GM20000 (cell line): ENCODE results near the gene OTOG.

Source experiments
- DNase-seq: peaks from one replicate; pipeline ENCODE4 v3.0.0; 2012; ENCODE audit warnings: low spot score
- TF ChIP-seq, protein P1 (sequence below): IDR thresholded peaks from 2 replicates; pipeline ENCODE4 v1.5.1; 2012; ENCODE audit warnings: mild to moderate bottlenecking, control low read depth; ENCODE audit errors: extremely low read depth, missing control alignments

OTOG gene

GRCh38 chr11:17668166-17668565 lies 121.1 kb downstream of the OTOG start:
- DNase-seq: no peak
- TF ChIP-seq, protein P1, sequence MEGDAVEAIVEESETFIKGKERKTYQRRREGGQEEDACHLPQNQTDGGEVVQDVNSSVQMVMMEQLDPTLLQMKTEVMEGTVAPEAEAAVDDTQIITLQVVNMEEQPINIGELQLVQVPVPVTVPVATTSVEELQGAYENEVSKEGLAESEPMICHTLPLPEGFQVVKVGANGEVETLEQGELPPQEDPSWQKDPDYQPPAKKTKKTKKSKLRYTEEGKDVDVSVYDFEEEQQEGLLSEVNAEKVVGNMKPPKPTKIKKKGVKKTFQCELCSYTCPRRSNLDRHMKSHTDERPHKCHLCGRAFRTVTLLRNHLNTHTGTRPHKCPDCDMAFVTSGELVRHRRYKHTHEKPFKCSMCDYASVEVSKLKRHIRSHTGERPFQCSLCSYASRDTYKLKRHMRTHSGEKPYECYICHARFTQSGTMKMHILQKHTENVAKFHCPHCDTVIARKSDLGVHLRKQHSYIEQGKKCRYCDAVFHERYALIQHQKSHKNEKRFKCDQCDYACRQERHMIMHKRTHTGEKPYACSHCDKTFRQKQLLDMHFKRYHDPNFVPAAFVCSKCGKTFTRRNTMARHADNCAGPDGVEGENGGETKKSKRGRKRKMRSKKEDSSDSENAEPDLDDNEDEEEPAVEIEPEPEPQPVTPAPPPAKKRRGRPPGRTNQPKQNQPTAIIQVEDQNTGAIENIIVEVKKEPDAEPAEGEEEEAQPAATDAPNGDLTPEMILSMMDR: no peak

DNA sequence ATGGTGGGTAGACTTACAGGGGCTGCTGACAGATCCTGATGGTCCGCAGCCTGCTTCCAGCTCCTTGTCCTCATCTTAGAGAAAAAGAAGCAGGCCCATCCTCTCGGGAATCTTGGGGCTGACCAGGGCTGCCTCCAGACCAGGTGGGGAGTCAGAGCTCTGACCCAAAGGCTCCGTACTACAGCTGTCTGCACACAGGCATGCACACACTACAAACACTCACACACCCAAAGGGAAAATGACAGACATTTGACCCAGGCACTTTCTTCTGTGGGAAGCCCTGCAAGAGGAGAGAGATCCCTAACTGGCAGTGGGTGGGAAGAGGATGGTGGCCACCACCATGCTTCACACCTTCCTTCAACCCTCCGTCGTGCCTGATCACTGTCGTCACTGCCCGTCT lies 125.4 kb downstream of the OTOG start:
- TF ChIP-seq, protein P1: no peak
- DNase-seq: no peak

GRCh38 chr11:17673951-17674350 lies 126.9 kb downstream of the OTOG start:
- DNase-seq: no peak
- TF ChIP-seq, protein P1: no peak

GRCh38 chr11:17682848-17683247 lies 135.8 kb downstream of the OTOG start:
- TF ChIP-seq, protein P1: no peak
- no peak for DNase-seq

DNA sequence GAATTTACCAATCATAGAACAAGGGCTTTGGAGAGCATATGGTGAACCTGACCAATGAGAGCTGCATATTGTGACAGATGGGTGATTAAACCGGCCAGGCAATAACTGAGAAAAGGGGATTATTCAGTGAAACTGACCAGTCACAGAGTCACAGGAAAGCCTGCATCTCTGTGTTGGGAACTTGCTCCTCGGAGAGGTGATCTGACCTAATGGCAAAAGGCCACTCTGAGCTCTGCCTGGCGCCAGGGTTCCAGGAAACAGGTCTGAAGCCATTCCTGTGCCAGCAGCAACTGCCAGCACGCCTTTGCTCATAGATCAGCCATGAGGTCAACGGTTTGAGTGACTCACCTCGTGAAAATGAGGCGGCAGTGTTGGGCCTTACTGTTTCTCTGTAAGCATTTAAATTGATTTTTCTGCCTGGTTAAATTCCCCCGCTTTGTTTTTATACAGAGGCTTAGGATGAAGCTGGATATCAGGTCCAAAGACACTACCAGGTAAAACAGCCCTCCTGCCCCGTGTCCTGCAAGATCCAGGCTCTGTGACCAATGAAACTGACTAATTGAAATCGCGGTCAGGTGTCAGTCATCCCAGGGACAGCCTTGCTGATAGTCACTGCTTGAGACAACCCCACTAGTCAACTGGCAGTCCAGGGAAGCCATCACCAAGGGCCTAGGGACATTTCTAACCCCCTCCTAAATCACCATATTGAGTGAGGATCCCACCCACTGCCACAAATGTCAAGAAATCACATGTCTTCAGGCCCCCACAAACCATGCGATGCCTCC lies 136.5 kb downstream of the OTOG start:
- DNase-seq: no peak
- TF ChIP-seq, protein P1: no peak

- TF ChIP-seq, protein P1: no peak
- DNase-seq: no peak
Observed at GRCh38 chr11:17684550-17684949, 137.5 kb downstream of the OTOG start.

- TF ChIP-seq, protein P1: no peak
- DNase-seq: no peak
Observed at GRCh38 chr11:17686231-17686980, 139.3 kb downstream of the OTOG start.
